PC-3 (cell line): ENCODE results near the gene NHSL1. TPM values are rescaled to one million over a fixed set of nuclear protein-coding genes. Genes with fewer than 3 reads are reported as not detected.

Experiments
- ATAC-seq: fragments of 200-7000 bp; cut with Tn5 transposase; 2 replicates; pipeline ENCODE4 v1.9.1; 2020; ENCODE audit warnings: mild to moderate bottlenecking, moderate library complexity
- BruUV-seq: library from RNA; stranded (reverse); fragments of 400-500 nt; replicated peaks from 2 replicates; lab custom pipeline; 2021; lab: Mats Ljungman, UMichigan
- CTCF ChIA-PET: fragments of 300-600 bp; sonication (Branson Sonifier 250); formaldehyde crosslinking; loops from one replicate; lab custom pipeline; 2022; ENCODE audit warnings: antibody characterized with exemption; lab: Charles Lee
- POLR2A ChIA-PET: fragments of 300-600 bp; sonication (Branson Sonifier 250); formaldehyde crosslinking; loops from one replicate; lab custom pipeline; 2022; ENCODE audit warnings: antibody characterized with exemption; ENCODE audit not compliant: unreplicated experiment; lab: Charles Lee
- DNase-seq: peaks from one replicate; pipeline ENCODE4 v3.0.0-alpha.2; 2015
- H2AFZ ChIP-seq: fragments of 300-600 bp; sonication (generic); 2 replicates; pipeline ENCODE4 v1.6.0; 2016; ENCODE audit warnings: antibody characterized with exemption, low read length
- H3F3A ChIP-seq: fragments of 300-600 bp; sonication (generic); one replicate; pipeline ENCODE4 v1.6.0; 2017; ENCODE audit warnings: antibody characterized with exemption, low read length, control low read depth, mild to moderate bottlenecking; ENCODE audit not compliant: unreplicated experiment
- H3K27ac ChIP-seq: fragments of 300-600 bp; sonication (generic); 2 replicates; pipeline ENCODE4 v1.5.1; 2016; ENCODE audit warnings: mild to moderate bottlenecking, low read length
- H3K27me3 ChIP-seq: fragments of 300-600 bp; sonication (generic); 2 replicates; pipeline ENCODE4 v1.6.1; 2016; ENCODE audit warnings: low read length, mixed read lengths
- H3K36me3 ChIP-seq: fragments of 300-600 bp; sonication (generic); 2 replicates; pipeline ENCODE4 v1.6.1; 2016; ENCODE audit warnings: low read depth, mixed run types, low read length, mixed read lengths
- H3K4me1 ChIP-seq: fragments of 300-600 bp; sonication (generic); 2 replicates; pipeline ENCODE4 v1.5.1; 2016; ENCODE audit warnings: low read length; ENCODE audit not compliant: insufficient read depth
- H3K4me2 ChIP-seq: fragments of 300-600 bp; sonication (generic); 2 replicates; pipeline ENCODE4 v1.6.0; 2016; ENCODE audit warnings: low read length
- H3K4me3 ChIP-seq: fragments of 300-600 bp; sonication (generic); 2 replicates; pipeline ENCODE4 v1.5.1; 2016; ENCODE audit warnings: mild to moderate bottlenecking, low read length, mixed read lengths
- H3K79me2 ChIP-seq: fragments of 300-600 bp; sonication (generic); 2 replicates; pipeline ENCODE4 v1.6.1; 2017; ENCODE audit warnings: low read length, mixed read lengths
- H3K9ac ChIP-seq: fragments of 300-600 bp; sonication (generic); 2 replicates; pipeline ENCODE4 v1.6.0; 2016; ENCODE audit warnings: mild to moderate bottlenecking, low read length
- H3K9me2 ChIP-seq: fragments of 300-600 bp; sonication (generic); replicated peaks from 2 replicates; pipeline ENCODE4 v1.6.1; 2016; ENCODE audit warnings: mixed run types, low read length, mixed read lengths
- H3K9me3 ChIP-seq: fragments of 300-600 bp; sonication (generic); 2 replicates; pipeline ENCODE4 v1.6.1; 2016; ENCODE audit warnings: low read length, mixed read lengths
- H4K20me1 ChIP-seq: fragments of 300-600 bp; sonication (generic); 2 replicates; pipeline ENCODE4 v1.6.1; 2016; ENCODE audit warnings: low read length, mixed read lengths
- CTCF ChIP-seq: fragments of 300-600 bp; sonication (generic); conservative IDR thresholded peaks from 2 replicates; pipeline ENCODE4 v1.5.1; 2017; ENCODE audit warnings: antibody characterized with exemption, low read depth, mild to moderate bottlenecking, low read length
- EZH2 ChIP-seq: fragments of 300-600 bp; sonication (generic); IDR thresholded peaks from one replicate; pipeline ENCODE4 v1.6.1; 2017; ENCODE audit warnings: antibody characterized with exemption, mild to moderate bottlenecking, low read length; ENCODE audit not compliant: unreplicated experiment
- EZH2phosphoT487 ChIP-seq: fragments of 300-600 bp; sonication (generic); IDR thresholded peaks from 2 replicates; pipeline ENCODE4 v1.6.1; 2018; ENCODE audit warnings: mild to moderate bottlenecking, antibody characterized with exemption, low read length, borderline replicate concordance
- intact Hi-C: fragments of 100-400 bp; cut with micrococcal nuclease; formaldehyde crosslinking; loops from 2 replicates; pipeline ENCODE4 v1.9.0; 2023
- total RNA-seq: library from RNA; depleted of rRNA; stranded (reverse); fragments of >200 nt; gene quantifications from 2 replicates; pipeline ENCODE4 v1.2.3, GENCODE V29; 2014

The NHSL1 gene
- total RNA-seq, 1 experiment from 2014 or later: 4.8 TPM

GRCh38 chr6:138486249-138487101 lies 12.8 kb downstream of the NHSL1 start:
- ChIA-PET POLR2A (no interaction called here), CTCF (no interaction called here)
- ATAC-seq: no peak
- Histone ChIP-seq H3K9me2 (no peaks in the 10 kb centered on the region), H3K4me3 (no peak overlapping the region), H3K27ac (no peak overlapping the region), H3K27me3 (no peaks in the 10 kb centered on the region), H3F3A (no peaks in the 10 kb centered on the region), H3K9ac (no peak overlapping the region), H3K36me3 (no peaks in the 10 kb centered on the region), H4K20me1 (no peaks in the 10 kb centered on the region), H3K4me2 (no peak overlapping the region), H2AFZ (no peak overlapping the region), H3K79me2 (no peaks in the 10 kb centered on the region), H3K4me1 (no peaks in the 10 kb centered on the region), H3K9me3 (no peaks in the 10 kb centered on the region)
- DNase-seq: no peak
- TF ChIP-seq CTCF: no peak
- TF ChIP-seq EZH2: no peak
- TF ChIP-seq EZH2phosphoT487: no peak
- intact Hi-C loops: no loop called here
- BruUV-seq: no TSS peak

GRCh38 chr6:138485586-138486248 lies 13.6 kb downstream of the NHSL1 start:
- DNase-seq (no peak), ATAC-seq (no peak)
- Histone ChIP-seq H3K79me2 (no peaks in the 10 kb centered on the region), H4K20me1 (no peaks in the 10 kb centered on the region), H3K4me1 (no peaks in the 10 kb centered on the region), H2AFZ (no peak overlapping the region), H3K27me3 (no peaks in the 10 kb centered on the region), H3K4me3 (no peak overlapping the region), H3K27ac (no peak overlapping the region), H3F3A (no peaks in the 10 kb centered on the region), H3K9me2 (no peaks in the 10 kb centered on the region), H3K9me3 (no peaks in the 10 kb centered on the region), H3K4me2 (no peak overlapping the region), H3K9ac (no peak overlapping the region), H3K36me3 (no peaks in the 10 kb centered on the region)
- no TSS peak for BruUV-seq
- ChIA-PET POLR2A (no interaction called here), CTCF (no interaction called here)
- intact Hi-C loops: no loop called here
- TF ChIP-seq CTCF (no peak), EZH2phosphoT487 (no peak), EZH2 (no peak)
